GM13977 (cell line): Measurements from ENCODE around the gene STXBP4.

ENCODE experiments used
- DNase-seq: peaks from one replicate; pipeline ENCODE4 v3.0.0; 2012; ENCODE audit warnings: low spot score
- in situ Hi-C: fragments of 300-500 bp; cut with MboI; formaldehyde crosslinking; loops from one replicate; pipeline ENCODE4 v1.12.0; 2022; ENCODE audit warnings: low sequenced_read_pairs, low pct_unique_long_range_greater_than_20kb, mixed read lengths, inconsistent platforms; ENCODE audit not compliant: unreplicated experiment
- TF ChIP-seq, protein P1 (sequence below): IDR thresholded peaks from 2 replicates; pipeline ENCODE4 v1.5.1; 2012; ENCODE audit warnings: mild to moderate bottlenecking, control low read depth; ENCODE audit not compliant: insufficient read depth; ENCODE audit errors: extremely low read depth, missing control alignments

STXBP4 gene

GRCh38 chr17:55208078-55208812 is 239.7 kb downstream of the STXBP4 start:
- in situ Hi-C loops, result no loop called here
- DNase-seq, result no peak
- TF ChIP-seq, protein P1, sequence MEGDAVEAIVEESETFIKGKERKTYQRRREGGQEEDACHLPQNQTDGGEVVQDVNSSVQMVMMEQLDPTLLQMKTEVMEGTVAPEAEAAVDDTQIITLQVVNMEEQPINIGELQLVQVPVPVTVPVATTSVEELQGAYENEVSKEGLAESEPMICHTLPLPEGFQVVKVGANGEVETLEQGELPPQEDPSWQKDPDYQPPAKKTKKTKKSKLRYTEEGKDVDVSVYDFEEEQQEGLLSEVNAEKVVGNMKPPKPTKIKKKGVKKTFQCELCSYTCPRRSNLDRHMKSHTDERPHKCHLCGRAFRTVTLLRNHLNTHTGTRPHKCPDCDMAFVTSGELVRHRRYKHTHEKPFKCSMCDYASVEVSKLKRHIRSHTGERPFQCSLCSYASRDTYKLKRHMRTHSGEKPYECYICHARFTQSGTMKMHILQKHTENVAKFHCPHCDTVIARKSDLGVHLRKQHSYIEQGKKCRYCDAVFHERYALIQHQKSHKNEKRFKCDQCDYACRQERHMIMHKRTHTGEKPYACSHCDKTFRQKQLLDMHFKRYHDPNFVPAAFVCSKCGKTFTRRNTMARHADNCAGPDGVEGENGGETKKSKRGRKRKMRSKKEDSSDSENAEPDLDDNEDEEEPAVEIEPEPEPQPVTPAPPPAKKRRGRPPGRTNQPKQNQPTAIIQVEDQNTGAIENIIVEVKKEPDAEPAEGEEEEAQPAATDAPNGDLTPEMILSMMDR, result no peak

DNA sequence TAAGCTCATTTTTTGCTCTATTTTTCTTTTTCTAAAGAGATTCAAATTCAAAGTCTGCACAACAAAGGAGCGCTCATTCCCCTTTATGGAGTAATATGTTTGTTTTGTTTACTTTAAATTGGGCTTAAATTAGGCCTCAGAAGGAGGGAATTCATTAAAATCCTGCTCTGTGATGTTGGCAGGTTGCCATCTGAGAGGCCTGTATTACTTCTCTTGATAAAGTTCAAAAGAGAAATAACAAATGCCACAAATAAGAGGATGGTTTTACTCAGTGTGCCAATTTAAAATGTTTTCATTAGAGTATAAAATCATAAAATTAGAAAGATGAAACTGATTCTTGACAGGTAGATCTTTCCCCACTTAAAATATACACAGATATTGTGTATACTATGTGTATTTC is 241.7 kb downstream of the STXBP4 start:
- in situ Hi-C loops, result no loop called here
- no peak for DNase-seq
- TF ChIP-seq, protein P1, result no peak

DNA sequence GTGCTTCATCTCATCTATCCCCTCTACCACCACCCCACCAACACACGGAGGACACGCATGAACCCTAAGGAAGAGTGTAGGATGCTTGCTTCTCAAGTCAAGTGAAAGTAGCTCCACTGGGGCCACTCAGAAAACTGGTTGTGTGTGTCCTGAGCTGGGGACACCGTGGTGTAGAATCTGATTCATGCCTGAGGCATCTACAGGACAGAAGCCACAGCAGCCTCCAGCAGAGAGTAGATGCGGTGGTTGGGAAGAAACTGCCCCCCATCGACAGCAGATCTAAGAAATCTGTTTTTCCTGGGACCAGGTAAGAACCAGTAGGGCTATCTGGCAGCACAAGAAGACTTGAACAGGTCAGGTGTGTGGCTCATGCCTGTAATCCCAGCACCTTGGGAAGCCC is 244.3 kb downstream of the STXBP4 start:
- TF ChIP-seq, protein P1, result no peak
- in situ Hi-C loops, result no loop called here

DNA sequence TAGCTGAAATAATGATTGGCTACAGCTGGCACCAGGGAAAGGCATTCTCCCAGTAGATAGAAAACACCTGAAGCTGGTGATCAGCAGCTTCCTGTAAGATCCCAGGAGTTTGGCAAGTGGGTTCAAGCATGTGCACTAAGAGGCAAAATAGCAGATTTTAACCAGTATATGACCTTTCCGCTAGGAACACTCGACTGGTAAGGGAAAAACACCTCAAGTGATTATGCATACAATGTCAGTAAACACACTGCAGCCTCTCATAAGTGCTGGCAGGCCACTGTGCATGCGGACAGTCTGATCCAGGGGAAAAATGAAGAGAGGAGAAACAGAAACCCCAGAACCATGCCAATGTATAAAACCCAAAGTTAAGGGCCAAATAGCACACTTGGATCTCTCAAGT is 247.1 kb downstream of the STXBP4 start:
- TF ChIP-seq, protein P1, result no peak
- no peak for DNase-seq
- in situ Hi-C loops, result no loop called here

More for the DNA sequence above, 244.3 kb downstream of the STXBP4 start:
- no peak for DNase-seq

- in situ Hi-C loops, result no loop called here
- TF ChIP-seq, protein P1, result no peak
- DNase-seq, result no peak
These were observed 248.3 kb downstream of the STXBP4 start for GRCh38 chr17:55216888-55217287.

DNA sequence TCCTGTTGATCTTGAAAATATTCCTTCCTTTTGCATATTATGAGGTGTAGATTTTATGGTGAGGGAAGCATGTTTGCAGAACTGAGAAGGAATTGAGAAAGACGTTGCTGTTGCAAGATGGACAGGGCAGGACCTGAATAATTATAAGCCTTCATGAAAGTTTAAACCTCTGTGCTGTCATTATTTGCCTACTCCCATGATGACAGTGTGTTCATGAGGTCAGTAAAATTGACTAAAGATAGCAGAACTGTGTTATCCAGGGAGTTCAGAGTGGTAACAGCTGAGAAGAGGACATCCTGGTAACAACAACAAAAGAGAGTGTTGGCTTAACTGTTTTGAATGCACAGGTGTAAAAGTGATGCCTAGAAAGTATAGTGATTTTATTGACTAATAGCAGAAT is 250.9 kb downstream of the STXBP4 start:
- DNase-seq, result no peak
- in situ Hi-C loops, result no loop called here
- TF ChIP-seq, protein P1, result no peak
